Ascending aorta (tissue), 2 donors: Measurements from ENCODE around the gene KIF14. TPM values are rescaled to one million over a fixed set of nuclear protein-coding genes. Genes with fewer than 3 reads are reported as not detected.

Experiments used
- DNase-seq, 2 donors: peaks; one replicate each; pipeline ENCODE4 v3.0.0-alpha.2; 2019; ENCODE audit warnings: low spot score in 2 of 2
- H3K27ac ChIP-seq, 2 donors: fragments of 200-600 bp; sonication (generic); one replicate each; pipeline ENCODE4 v1.5.1; 2016 to 2017; ENCODE audit warnings: mild to moderate bottlenecking in 1 of 2
- H3K27me3 ChIP-seq: fragments of 200-600 bp; sonication (generic); one replicate; pipeline ENCODE4 v1.5.1; 2017
- H3K36me3 ChIP-seq, 2 donors: fragments of 200-600 bp; sonication (generic); one replicate each; pipeline ENCODE4 v1.5.1; 2016
- H3K4me1 ChIP-seq, 2 donors: fragments of 200-600 bp; sonication (generic); one replicate each; pipeline ENCODE4 v1.5.1; 2016 to 2017; ENCODE audit warnings: mild to moderate bottlenecking in 1 of 2
- H3K4me3 ChIP-seq, 2 donors: fragments of 200-600 bp; sonication (generic); one replicate each; pipeline ENCODE4 v1.5.1; 2016 to 2017; ENCODE audit warnings: mild to moderate bottlenecking in 1 of 2
- H3K9me3 ChIP-seq, 2 donors: fragments of 200-600 bp; sonication (generic); one replicate each; pipeline ENCODE4 v1.5.1; 2016
- CTCF ChIP-seq, 3 experiments: fragments of 200-600 bp in 2 of 3; fragments of 450-650 bp in 1 of 3; sonication (generic) in 2 of 3; IDR thresholded peaks; one replicate each; pipeline ENCODE4 v1.5.1; 2016 to 2019; ENCODE audit warnings: antibody characterized with exemption in 3 of 3, mild to moderate bottlenecking in 1 of 3, moderate library complexity in 1 of 3
- intact Hi-C: fragments of 100-400 bp; cut with DNase I; formaldehyde crosslinking; loops from one replicate; pipeline ENCODE4 v1.15.1; 2023
- total RNA-seq: library from RNA; depleted of rRNA; stranded (reverse); fragments of >200 nt; gene quantifications from one replicate; pipeline ENCODE4 v1.1.0, GENCODE V29; 2016

The KIF14 gene
- not detected for total RNA-seq

GRCh38 chr1:200620273-200621131 is at the start of gene KIF14:
KIF14 (minus strand) TSS chr1:200620751; CDS start chr1:200618723, 2,028 bp downstream.
- peak; percentile 78 to 96 for DNase-seq
- Histone ChIP-seq H3K27me3 (no peaks in the 10 kb centered on the region), H3K4me3 (peak within 1 kb of the TSS; percentile 79), H3K9me3 (no peaks in the 10 kb centered on the region), H3K4me1 (peaks cover 0 to 4% of the 10 kb centered on the region in 2 donors), H3K27ac (peak within 1 kb of the TSS; percentile 53 to 69), H3K36me3 (no peaks in the 10 kb centered on the region)
- no peak for TF ChIP-seq CTCF (IDR thresholded peaks at IDR 0.05)
- intact Hi-C loops: loop anchor here (1.0 to 5.0 kb wide), 3 partner anchors 50 to 492 kb away; partner anchors contain the start of gene CACNA1S

DNA sequence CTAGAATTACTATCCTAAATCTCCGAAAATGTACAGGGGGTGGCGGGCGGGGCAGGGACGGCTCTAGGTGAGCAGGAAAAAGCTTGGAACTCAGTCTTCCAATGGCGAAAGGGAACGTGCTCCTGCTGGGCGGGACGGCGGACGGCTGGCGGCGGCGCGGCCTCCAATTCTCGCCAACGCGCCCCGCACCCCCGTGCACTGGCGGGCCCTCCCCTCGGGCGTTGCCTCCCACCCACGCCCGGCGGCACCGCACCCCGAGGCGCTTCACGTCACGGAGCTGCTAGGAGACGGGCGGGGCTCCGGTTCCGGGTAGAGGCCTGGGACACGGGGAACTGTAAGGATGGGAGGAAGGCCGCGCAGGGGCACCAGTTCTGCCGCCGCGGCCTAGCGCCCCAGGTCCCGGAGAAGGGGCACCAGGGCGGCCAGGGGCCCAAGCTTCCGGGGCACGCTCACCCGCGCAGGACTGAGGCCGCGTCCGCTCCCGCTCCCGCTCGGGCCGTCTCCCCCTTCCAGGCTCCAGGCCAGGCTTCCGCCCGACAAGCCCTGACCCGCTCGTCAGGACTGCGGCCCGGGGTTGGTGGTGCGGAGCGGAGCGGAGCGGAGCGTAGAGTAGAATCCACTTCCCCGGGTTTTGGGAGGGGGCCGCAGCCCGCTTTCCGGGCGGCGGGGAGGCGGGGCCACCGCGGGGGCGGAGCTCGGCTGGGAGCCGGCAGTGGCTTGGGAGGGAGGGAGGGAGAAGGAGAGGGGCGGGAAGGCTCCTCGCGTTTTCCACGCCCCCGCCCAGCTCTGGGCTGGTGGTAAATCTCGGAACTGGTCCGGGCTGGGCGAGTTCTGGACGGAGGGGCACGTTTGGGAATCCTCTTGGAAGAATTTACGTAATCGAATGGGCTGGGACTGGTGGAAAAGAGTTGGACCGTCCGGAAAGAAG is 49.0 kb upstream of the KIF14 start, which contains the start of gene DDX59:
Gene DDX59, minus strand, starts transcription at position 594 of the 928 bp plus-strand sequence. CDS start 3,167 bp downstream, outside the sequence.
- no peak for TF ChIP-seq CTCF (IDR thresholded peaks at IDR 0.05)
- Histone ChIP-seq H3K36me3 (no peaks in the 10 kb centered on the region), H3K27me3 (no peaks in the 10 kb centered on the region), H3K4me1 (peaks cover 0 to 28% of the 10 kb centered on the region in 2 donors), H3K9me3 (no peaks in the 10 kb centered on the region), H3K27ac (peak within 1 kb of the TSS; percentile 95 to 99), H3K4me3 (peak within 1 kb of the TSS; percentile 72 to 81)
- DNase-seq: peak; percentile 88 to 98
- intact Hi-C loops: loop anchor here (1.0 to 5.0 kb wide), 3 partner anchors 49 to 257 kb away; partner anchors contain the start of genes CAMSAP2, KIF14 and ZNF281

DNA sequence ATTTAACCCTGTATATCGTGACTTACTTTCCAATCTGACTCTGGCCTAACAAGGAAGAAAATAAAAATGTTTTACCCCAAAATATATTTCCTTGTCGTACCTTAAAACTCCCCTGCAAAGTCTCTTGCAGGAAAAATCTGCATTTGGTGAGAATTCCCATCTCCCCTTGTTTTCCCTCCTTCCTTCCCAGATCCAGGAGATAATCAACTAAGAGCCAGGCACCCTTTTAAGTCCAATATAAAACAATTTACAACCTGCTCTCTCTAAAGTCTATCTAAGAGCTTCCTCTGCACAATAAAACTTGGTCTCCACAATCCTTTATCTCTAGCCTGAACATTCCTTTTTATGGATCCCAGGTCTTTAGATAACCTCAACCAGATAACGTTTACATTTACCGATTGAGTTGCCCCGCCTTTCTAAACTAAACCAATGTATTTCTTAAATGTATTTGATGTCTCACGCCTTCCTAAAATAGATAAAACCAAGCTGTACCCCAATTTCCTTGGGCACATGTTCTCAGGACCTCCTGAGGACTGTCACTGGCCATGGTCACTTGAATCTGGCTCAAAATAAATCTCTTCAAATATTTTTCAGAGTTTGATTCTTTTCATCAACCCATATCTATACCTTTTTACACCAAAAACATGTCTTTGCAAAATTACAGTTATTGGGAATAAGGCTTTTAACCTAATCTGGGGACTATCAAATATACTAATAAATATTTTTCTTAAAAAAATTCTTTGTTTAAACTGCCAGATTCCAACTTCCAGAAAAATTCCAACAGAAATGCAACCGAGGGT is 48.2 kb upstream of the KIF14 start:
- Histone ChIP-seq H3K4me3 (peak overlapping the region; percentile 72 to 81), H3K36me3 (peaks cover 0 to 2% of the 10 kb centered on the region in 2 donors), H3K4me1 (peaks cover 0 to 34% of the 10 kb centered on the region in 2 donors), H3K27ac (peak overlapping the region; percentile 95 to 99), H3K9me3 (no peaks in the 10 kb centered on the region), H3K27me3 (no peaks in the 10 kb centered on the region)
- intact Hi-C loops: no loop called here
- no peak for TF ChIP-seq CTCF (IDR thresholded peaks at IDR 0.05)
- no peak for DNase-seq

GRCh38 chr1:200666309-200666708 is 45.8 kb upstream of the KIF14 start:
- Histone ChIP-seq H3K36me3 (peaks cover 6 to 17% of the 10 kb centered on the region in 2 donors), H3K27ac (peak overlapping the region; percentile 51 to 77), H3K4me3 (no peak overlapping the region), H3K27me3 (no peaks in the 10 kb centered on the region), H3K4me1 (peaks cover 0 to 34% of the 10 kb centered on the region in 2 donors), H3K9me3 (no peaks in the 10 kb centered on the region)
- intact Hi-C loops: loop anchor here (2.0 kb wide), 1 partner anchor 136 kb away; no protein-coding TSS in a partner anchor
- TF ChIP-seq CTCF (IDR thresholded peaks at IDR 0.05): no peak
- DNase-seq: no peak
